Measurements from ENCODE around the gene KCNG3. TPM values are rescaled to one million over a fixed set of nuclear protein-coding genes. Genes with fewer than 3 reads are reported as not detected.

The KCNG3 gene
- total and polyA plus RNA-seq, 4 donors = 0.06 to 2.8 (median 0.29) TPM

DNA sequence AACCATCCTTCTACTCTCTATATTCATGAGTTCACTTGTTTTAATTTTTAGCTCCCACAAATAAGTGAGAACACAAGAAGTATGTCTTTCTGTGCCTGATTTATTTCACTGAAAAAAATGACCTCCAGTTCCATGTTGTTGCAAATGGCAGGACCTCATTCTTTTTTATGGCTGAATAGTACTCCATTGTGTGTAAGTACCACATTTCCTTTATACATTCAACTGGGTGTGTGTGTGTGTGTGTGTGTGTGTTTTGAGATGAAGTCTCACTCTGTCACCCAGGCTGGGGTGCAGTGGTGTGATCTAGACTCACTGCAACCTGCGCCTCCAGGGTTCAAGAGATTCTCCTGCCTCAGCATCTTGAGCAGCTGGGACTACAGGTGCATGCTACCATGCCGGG, 41.2 kb downstream of the KCNG3 start:
- Histone ChIP-seq H3K27me3 (ENCODE audit: control insufficient read depth in 3 of 3, insufficient read depth in 3 of 3, low read length in 2 of 3) (no peaks in the 10 kb centered on the region), H3K36me3 (ENCODE audit: control insufficient read depth in 4 of 4, insufficient read depth in 4 of 4, low read length in 4 of 4) (no peaks in the 10 kb centered on the region), H3K4me3 (no peak overlapping the region), H3K4me1 (ENCODE audit: control insufficient read depth in 5 of 5, insufficient read depth in 5 of 5, low read length in 5 of 5) (peaks cover 0 to 4% (median 0%) of the 10 kb centered on the region in 5 donors), H3K9ac (ENCODE audit: insufficient read depth in 1 of 2, low read length in 2 of 2) (no peak overlapping the region), H3K27ac (ENCODE audit: low read depth in 1 of 2, low read length in 1 of 2) (no peak overlapping the region), H3K9me3 (ENCODE audit: control insufficient read depth in 4 of 4, insufficient read depth in 3 of 4, low read length in 3 of 4) (no peaks in the 10 kb centered on the region)
- 78 to 93% methylated on average over 2 of the region's 2 CpGs for WGBS, 2 donors
- TF ChIP-seq, protein P1, sequence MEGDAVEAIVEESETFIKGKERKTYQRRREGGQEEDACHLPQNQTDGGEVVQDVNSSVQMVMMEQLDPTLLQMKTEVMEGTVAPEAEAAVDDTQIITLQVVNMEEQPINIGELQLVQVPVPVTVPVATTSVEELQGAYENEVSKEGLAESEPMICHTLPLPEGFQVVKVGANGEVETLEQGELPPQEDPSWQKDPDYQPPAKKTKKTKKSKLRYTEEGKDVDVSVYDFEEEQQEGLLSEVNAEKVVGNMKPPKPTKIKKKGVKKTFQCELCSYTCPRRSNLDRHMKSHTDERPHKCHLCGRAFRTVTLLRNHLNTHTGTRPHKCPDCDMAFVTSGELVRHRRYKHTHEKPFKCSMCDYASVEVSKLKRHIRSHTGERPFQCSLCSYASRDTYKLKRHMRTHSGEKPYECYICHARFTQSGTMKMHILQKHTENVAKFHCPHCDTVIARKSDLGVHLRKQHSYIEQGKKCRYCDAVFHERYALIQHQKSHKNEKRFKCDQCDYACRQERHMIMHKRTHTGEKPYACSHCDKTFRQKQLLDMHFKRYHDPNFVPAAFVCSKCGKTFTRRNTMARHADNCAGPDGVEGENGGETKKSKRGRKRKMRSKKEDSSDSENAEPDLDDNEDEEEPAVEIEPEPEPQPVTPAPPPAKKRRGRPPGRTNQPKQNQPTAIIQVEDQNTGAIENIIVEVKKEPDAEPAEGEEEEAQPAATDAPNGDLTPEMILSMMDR (IDR thresholded peaks at IDR 0.05; ENCODE audit: control extremely low read depth, extremely low read depth) = no peak
- DNase-seq (no peak), ATAC-seq (ENCODE audit: insufficient read depth, low FRiP score) (no peak)

DNA sequence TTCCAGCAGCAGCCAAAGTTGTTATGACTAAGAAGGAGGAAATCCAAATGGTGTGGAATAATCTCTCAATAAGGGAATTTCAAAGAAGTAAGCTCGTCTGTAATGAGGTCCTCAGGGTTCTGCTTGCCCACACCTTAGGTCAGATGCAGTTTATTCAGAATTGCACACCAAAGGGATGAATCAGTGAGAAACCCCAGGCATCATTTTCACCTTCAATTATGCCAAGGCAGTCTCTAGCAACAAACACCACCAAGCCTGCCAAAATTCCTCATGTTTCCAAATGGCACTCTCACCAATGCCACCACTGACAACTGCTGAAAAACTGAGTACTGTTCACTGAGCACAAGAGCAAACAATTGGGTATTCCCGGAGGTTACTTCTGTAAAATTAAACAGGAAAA, 43.6 kb downstream of the KCNG3 start:
- H3K9ac ChIP-seq (ENCODE audit: insufficient read depth in 1 of 2, low read length in 2 of 2) = no peak overlapping the region
- H3K27me3 ChIP-seq (ENCODE audit: control insufficient read depth in 3 of 3, insufficient read depth in 3 of 3, low read length in 2 of 3) = no peaks in the 10 kb centered on the region
- 43 to 62% methylated on average over 2 of the region's 2 CpGs for WGBS, 2 donors
- DNase-seq (no peak), ATAC-seq (ENCODE audit: insufficient read depth, low FRiP score) (no peak)
- no peak overlapping the region for H3K27ac ChIP-seq (ENCODE audit: low read depth in 1 of 2, low read length in 1 of 2)
- no peaks in the 10 kb centered on the region for H3K9me3 ChIP-seq (ENCODE audit: control insufficient read depth in 4 of 4, insufficient read depth in 3 of 4, low read length in 3 of 4)
- no peak overlapping the region for H3K4me3 ChIP-seq
- TF ChIP-seq, protein P1 (IDR thresholded peaks at IDR 0.05; ENCODE audit: control extremely low read depth, extremely low read depth) = no peak
- no peaks in the 10 kb centered on the region for H3K36me3 ChIP-seq (ENCODE audit: control insufficient read depth in 4 of 4, insufficient read depth in 4 of 4, low read length in 4 of 4)
- no peaks in the 10 kb centered on the region for H3K4me1 ChIP-seq (ENCODE audit: control insufficient read depth in 5 of 5, insufficient read depth in 5 of 5, low read length in 5 of 5)

DNA sequence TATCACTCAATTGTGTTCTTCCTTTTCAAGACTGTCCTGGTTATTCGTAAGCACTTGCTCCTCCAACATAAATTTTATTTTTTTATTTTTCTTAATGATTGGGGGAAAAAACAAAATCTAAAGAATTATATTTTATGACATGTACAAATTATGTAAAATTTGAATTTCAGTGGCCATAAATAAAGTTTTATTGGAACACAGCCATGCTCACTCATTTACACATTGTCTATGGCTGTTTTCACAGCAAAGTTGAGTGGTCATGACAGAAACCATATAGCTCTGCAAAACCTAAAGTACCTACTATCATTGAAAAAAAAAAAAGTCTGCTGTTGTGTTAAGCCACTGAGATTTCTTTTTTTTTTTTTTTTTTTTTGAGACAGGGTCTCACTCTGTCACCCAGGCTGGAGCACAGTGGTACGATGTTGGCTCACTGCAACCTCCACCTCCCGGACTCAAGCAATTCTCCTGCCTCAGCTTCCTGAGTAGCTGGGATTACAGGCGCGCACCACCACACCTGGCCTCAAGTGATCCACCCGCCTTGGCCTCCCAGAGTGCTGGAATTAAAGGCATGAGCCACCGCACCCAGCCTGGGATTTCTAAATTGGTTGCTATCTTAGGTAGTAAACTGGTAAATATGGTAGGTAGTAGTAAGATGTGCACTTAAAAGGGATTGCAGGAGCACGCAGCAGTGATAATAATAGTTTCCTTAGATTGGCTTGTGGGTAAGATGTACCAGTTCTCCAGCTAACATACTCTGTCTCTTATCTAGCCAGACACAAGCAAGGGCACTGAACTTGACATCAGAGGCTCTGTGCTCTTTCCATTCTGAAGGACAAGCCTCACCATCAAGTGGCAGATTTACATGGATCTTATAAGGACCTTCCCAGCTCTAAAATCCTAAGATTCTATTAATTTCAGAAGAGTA, 44.4 kb downstream of the KCNG3 start:
- Histone ChIP-seq H3K27me3 (ENCODE audit: control insufficient read depth in 3 of 3, insufficient read depth in 3 of 3, low read length in 2 of 3) (no peaks in the 10 kb centered on the region), H3K9me3 (ENCODE audit: control insufficient read depth in 4 of 4, insufficient read depth in 3 of 4, low read length in 3 of 4) (no peaks in the 10 kb centered on the region), H3K4me1 (ENCODE audit: control insufficient read depth in 5 of 5, insufficient read depth in 5 of 5, low read length in 5 of 5) (no peaks in the 10 kb centered on the region), H3K27ac (ENCODE audit: low read depth in 1 of 2, low read length in 1 of 2) (no peak overlapping the region), H3K9ac (ENCODE audit: insufficient read depth in 1 of 2, low read length in 2 of 2) (no peak overlapping the region), H3K4me3 (no peak overlapping the region), H3K36me3 (ENCODE audit: control insufficient read depth in 4 of 4, insufficient read depth in 4 of 4, low read length in 4 of 4) (no peaks in the 10 kb centered on the region)
- no peak for ATAC-seq (ENCODE audit: insufficient read depth, low FRiP score)
- TF ChIP-seq, protein P1 (IDR thresholded peaks at IDR 0.05; ENCODE audit: control extremely low read depth, extremely low read depth) = no peak
- 96% methylated on average over 8 of the region's 8 CpGs for WGBS, 2 donors
- DNase-seq = no peak
